ENCODE data around the gene CDKN2A. TPM values are rescaled to one million over a fixed set of nuclear protein-coding genes. Genes with fewer than 3 reads are reported as not detected.

The CDKN2A gene
- total RNA-seq, 1 donor from 2014 or later = 47.7 TPM

DNA sequence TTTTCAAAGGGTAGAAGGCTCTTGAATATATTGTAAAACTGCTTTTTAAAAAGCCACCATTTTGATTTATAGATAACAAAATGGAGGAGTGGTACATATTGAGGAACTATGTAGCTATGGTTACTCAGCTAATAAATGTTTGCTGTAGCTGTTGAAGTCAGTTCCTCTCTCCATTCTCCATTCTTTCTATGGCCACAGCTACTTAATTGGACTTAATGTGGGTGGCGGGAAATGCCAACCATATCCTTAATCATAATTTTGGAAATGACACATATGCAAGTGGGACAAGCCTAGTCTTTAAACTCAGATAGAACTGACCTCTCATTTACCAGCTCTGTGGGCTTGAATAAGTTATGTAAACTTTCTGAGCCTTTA, 10.6 kb downstream of the CDKN2A start:
- TF ChIP-seq, protein P1, sequence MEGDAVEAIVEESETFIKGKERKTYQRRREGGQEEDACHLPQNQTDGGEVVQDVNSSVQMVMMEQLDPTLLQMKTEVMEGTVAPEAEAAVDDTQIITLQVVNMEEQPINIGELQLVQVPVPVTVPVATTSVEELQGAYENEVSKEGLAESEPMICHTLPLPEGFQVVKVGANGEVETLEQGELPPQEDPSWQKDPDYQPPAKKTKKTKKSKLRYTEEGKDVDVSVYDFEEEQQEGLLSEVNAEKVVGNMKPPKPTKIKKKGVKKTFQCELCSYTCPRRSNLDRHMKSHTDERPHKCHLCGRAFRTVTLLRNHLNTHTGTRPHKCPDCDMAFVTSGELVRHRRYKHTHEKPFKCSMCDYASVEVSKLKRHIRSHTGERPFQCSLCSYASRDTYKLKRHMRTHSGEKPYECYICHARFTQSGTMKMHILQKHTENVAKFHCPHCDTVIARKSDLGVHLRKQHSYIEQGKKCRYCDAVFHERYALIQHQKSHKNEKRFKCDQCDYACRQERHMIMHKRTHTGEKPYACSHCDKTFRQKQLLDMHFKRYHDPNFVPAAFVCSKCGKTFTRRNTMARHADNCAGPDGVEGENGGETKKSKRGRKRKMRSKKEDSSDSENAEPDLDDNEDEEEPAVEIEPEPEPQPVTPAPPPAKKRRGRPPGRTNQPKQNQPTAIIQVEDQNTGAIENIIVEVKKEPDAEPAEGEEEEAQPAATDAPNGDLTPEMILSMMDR (conservative IDR thresholded peaks at IDR 0.05; ENCODE audit: low read depth, low read length) = no peak
- no peak for DNase-seq (ENCODE audit: low read depth)
- H3K4me3 ChIP-seq (ENCODE audit: low read depth, low read length) = no peak overlapping the region

DNA sequence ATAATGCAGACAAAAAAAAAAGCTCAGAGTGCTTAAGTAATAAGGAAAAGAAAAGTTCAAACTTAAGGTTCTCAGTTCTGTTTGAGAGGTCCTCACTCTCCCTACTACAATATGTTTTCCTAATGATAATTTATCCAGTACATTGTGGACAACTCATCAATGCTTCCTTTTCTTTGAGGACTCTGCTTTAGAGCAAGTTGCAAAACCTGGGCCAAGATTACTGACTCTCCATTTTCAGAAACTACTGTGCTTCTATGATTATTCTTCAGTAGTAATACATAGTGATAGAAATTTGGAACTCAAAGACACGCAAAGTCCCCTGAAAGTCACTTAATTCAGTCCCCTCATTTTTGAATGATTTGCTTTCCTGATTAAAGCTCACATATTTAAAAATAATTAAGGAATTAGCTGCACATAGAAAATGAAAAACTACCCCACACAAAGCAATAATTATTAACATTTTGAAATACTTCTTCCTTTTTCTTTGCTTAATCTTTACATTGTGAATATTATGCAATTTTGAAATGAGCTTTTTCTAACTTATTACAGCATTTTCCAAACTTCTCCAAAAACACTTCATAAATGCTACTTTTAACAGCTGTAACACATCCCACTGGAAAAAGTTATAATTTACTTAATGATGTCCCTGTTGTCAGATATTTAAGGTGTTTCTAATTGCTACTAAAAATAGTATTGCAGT, 11.2 kb downstream of the CDKN2A start:
- no peak for DNase-seq (ENCODE audit: low read depth)
- H3K4me3 ChIP-seq (ENCODE audit: low read depth, low read length) = no peak overlapping the region
- TF ChIP-seq, protein P1 (conservative IDR thresholded peaks at IDR 0.05; ENCODE audit: low read depth, low read length) = no peak

DNA sequence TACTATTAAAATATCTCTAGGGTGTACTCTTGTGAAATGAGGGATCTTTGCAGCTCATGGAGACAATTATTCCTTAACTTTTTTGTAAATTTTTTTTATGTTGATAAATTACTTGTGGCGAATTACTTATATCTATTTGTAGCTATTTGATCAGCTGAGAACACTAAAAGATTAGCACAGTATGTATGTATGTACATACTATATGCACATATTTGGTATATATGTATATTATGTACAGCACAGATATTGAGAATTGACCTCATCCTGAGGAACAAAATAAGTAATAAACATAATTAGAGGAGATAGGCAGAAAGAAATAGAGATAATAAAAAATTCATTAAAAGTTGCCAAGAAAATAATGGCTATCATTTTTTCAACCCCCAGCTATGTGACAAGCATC, 11.8 kb downstream of the CDKN2A start:
- TF ChIP-seq, protein P1 (conservative IDR thresholded peaks at IDR 0.05; ENCODE audit: low read depth, low read length) = no peak
- no peak for DNase-seq (ENCODE audit: low read depth)
- no peak overlapping the region for H3K4me3 ChIP-seq (ENCODE audit: low read depth, low read length)

DNA sequence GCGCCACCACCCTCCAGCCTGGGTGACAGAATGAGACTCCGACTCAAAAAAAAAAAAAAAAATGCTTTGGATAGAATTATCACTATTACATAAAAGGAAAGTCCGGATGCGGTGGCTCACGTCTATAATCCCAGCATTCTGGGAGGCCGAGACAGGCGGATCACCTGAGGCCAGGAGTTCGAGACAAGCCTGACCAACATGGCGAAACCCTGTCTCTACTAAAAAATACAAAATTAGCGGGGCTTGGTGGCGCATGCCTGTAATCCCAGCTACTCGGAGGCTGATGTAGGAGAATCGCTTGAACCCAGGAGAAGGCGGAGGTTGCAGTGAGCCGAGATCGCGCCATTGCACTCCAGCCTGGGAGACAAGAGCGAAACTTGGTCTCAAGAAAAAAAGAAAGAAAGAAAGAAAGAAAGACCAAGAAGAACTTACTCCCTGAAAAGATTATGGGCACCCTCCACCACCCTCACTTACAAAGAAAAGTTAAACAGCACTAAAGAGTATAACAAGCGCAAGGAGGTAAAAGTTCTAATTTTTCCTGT, 17.8 kb downstream of the CDKN2A start:
- TF ChIP-seq, protein P1 (conservative IDR thresholded peaks at IDR 0.05; ENCODE audit: low read depth, low read length) = no peak
- no peak for DNase-seq (ENCODE audit: low read depth)
- no peak overlapping the region for H3K4me3 ChIP-seq (ENCODE audit: low read depth, low read length)

DNA sequence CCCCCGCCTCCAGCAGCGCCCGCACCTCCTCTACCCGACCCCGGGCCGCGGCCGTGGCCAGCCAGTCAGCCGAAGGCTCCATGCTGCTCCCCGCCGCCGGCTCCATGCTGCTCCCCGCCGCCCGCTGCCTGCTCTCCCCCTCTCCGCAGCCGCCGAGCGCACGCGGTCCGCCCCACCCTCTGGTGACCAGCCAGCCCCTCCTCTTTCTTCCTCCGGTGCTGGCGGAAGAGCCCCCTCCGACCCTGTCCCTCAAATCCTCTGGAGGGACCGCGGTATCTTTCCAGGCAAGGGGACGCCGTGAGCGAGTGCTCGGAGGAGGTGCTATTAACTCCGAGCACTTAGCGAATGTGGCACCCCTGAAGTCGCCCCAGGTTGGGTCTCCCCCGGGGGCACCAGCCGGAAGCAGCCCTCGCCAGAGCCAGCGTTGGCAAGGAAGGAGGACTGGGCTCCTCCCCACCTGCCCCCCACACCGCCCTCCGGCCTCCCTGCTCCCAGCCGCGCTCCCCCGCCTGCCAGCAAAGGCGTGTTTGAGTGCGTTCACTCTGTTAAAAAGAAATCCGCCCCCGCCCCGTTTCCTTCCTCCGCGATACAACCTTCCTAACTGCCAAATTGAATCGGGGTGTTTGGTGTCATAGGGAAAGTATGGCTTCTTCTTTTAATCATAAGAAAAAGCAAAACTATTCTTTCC, 19.3 kb downstream of the CDKN2A start:
- H3K4me3 ChIP-seq (ENCODE audit: low read depth, low read length) = peak overlapping the region; percentile 77
- no peak for DNase-seq (ENCODE audit: low read depth)
- TF ChIP-seq, protein P1 (conservative IDR thresholded peaks at IDR 0.05; ENCODE audit: low read depth, low read length) = no peak

DNA sequence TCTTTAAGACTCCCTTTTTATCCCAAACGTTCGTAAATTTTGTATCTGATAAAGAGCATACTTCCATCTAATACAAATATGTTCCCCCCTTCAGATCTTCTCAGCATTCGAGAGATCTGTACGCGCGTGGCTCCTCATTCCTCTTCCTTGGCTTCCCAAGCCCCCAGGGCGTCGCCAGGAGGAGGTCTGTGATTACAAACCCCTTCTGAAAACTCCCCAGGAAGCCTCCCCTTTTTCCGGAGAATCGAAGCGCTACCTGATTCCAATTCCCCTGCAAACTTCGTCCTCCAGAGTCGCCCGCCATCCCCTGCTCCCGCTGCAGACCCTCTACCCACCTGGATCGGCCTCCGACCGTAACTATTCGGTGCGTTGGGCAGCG, 19.9 kb downstream of the CDKN2A start:
- H3K4me3 ChIP-seq (ENCODE audit: low read depth, low read length) = peak overlapping the region; percentile 77
- TF ChIP-seq, protein P1 (conservative IDR thresholded peaks at IDR 0.05; ENCODE audit: low read depth, low read length) = no peak
- DNase-seq (ENCODE audit: low read depth) = no peak

Measured in epithelial cell of proximal tubule (primary cell).